Esophagus squamous epithelium (tissue), 5 donors: ENCODE results near the gene HMGN4. TPM values are rescaled to one million over a fixed set of nuclear protein-coding genes. Genes with fewer than 3 reads are reported as not detected.
"Not testable (repeated sequence)": the region's sequence is repeated elsewhere in the genome, so short reads cannot be mapped to it uniquely, and the experiment has no call there.

Experiments used
- DNase-seq: peaks from one replicate; lab custom pipeline; 2025; lab: John Stamatoyannopoulos, UW
- H3K27ac ChIP-seq, 4 donors: fragments of 200-600 bp; sonication (generic); one replicate each; pipeline ENCODE4 v1.5.1; 2016 to 2019; ENCODE audit warnings: mild to moderate bottlenecking in 1 of 4
- H3K27me3 ChIP-seq, 4 donors: fragments of 200-600 bp; sonication (generic); 1 replicate in 3 of 4; 2 replicates in 1 of 4; pipeline versions ENCODE4 v1.5.1 to v1.6.0; 2017 to 2021; ENCODE audit warnings: antibody characterized with exemption in 1 of 4
- H3K36me3 ChIP-seq, 3 donors: fragments of 200-600 bp; sonication (generic); one replicate each; pipeline ENCODE4 v1.5.1; 2016 to 2019
- H3K4me1 ChIP-seq, 3 donors: fragments of 200-600 bp; sonication (generic); one replicate each; pipeline ENCODE4 v1.5.1; 2017 to 2019
- H3K4me3 ChIP-seq, 4 donors: fragments of 200-600 bp; sonication (generic); 1 replicate in 3 of 4; 2 replicates in 1 of 4; pipeline ENCODE4 v1.5.1; 2016 to 2019; ENCODE audit warnings: mild to moderate bottlenecking in 2 of 4, moderate library complexity in 1 of 4
- H3K9me3 ChIP-seq, 3 donors: fragments of 200-600 bp; sonication (generic); one replicate each; pipeline ENCODE4 v1.5.1; 2016 to 2019
- POLR2A ChIP-seq, 4 donors: fragments of 450-650 bp; IDR thresholded peaks; one replicate each; pipeline ENCODE4 v1.6.1; 2017; ENCODE audit warnings: antibody characterized with exemption in 4 of 4, mild to moderate bottlenecking in 4 of 4, moderate library complexity in 3 of 4
- WGBS, 2 donors: methylation state at CpG; one replicate each; pipeline ENCODE4 v1.1.5; 2018; 5-methylcytosine and 5-hydroxymethylcytosine counted together
- intact Hi-C: fragments of 100-400 bp; cut with DNase I; formaldehyde crosslinking; loops from one replicate; pipeline ENCODE4 v1.15.0; 2022
- total RNA-seq, 4 donors: library from RNA; depleted of rRNA; stranded (reverse); fragments of >200 nt; gene quantifications; one replicate each; pipeline ENCODE4 v1.1.0, GENCODE V29; 2016
- TF ChIP-seq, protein P1 (sequence below), 6 experiments: fragments of 450-650 bp in 4 of 6; fragments of 200-600 bp in 2 of 6; sonication (generic) in 2 of 6; IDR thresholded peaks; one replicate each; pipeline ENCODE4 v1.5.1; 2016 to 2019; ENCODE audit warnings: antibody characterized with exemption in 6 of 6, mild to moderate bottlenecking in 4 of 6, moderate library complexity in 4 of 6
- donor health status: DM: yes; HTN: yes; CAD: no.

The HMGN4 gene
- total RNA-seq, 4 donors from 2014 or later, result 18.1 to 53.2 (median 36.7) TPM

DNA sequence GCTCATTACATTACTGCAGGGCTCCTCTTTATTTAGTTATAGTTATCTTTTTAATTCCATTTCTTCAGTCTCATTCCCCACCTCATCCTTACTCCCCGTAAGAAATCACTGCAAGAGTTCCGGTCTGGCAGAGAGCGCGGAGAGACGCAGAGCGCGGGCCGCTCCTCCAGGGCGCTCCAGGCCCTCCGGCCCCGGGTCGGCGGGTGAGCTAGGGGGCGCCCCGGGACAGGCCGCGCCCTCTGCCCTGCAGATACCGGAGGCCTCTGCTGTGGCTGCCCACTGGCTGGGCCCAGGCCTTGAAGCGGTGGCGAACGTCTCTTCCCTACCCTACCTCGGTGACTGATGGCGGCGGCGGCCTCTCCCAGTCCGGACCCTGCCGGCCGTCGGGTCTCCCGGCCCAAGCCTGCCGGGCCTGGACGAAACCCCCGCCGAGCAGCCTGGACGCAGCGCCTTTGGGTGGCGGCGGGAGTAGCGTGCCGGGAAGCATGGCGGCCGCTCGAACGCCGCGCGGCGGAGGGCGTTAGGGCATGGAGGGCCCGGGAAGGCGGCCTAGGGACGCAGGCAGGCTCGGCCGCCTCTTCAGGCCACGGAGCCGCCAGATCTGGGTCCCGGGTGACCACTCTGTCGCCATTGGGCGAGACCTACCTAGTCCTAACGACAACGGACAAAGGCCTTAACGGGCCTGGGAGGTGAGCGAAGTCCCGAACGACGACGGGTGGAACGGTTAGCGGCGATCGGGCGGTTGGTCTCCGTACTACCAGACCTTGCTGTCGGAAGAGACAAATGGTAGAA, 16.4 kb upstream of the HMGN4 start:
- Histone ChIP-seq H3K36me3 (no peaks in the 10 kb centered on the region), H3K27me3 (no peaks in the 10 kb centered on the region), H3K4me1 (peaks cover 0 to 37% (median 0%) of the 10 kb centered on the region in 3 donors), H3K9me3 (no peaks in the 10 kb centered on the region), H3K27ac (peak overlapping the region; percentile 95 to 97 (median 96)), H3K4me3 (peak overlapping the region; percentile 59 to 73 (median 64))
- peak; percentile 21 for DNase-seq
- 9 to 25% methylated on average over 21 to 22 of the region's 74 CpGs for WGBS, 2 donors
- TF ChIP-seq POLR2A (IDR thresholded peaks at IDR 0.05), result peak in 2 of 4 donors; percentile 61 to 65
- TF ChIP-seq, protein P1, sequence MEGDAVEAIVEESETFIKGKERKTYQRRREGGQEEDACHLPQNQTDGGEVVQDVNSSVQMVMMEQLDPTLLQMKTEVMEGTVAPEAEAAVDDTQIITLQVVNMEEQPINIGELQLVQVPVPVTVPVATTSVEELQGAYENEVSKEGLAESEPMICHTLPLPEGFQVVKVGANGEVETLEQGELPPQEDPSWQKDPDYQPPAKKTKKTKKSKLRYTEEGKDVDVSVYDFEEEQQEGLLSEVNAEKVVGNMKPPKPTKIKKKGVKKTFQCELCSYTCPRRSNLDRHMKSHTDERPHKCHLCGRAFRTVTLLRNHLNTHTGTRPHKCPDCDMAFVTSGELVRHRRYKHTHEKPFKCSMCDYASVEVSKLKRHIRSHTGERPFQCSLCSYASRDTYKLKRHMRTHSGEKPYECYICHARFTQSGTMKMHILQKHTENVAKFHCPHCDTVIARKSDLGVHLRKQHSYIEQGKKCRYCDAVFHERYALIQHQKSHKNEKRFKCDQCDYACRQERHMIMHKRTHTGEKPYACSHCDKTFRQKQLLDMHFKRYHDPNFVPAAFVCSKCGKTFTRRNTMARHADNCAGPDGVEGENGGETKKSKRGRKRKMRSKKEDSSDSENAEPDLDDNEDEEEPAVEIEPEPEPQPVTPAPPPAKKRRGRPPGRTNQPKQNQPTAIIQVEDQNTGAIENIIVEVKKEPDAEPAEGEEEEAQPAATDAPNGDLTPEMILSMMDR (IDR thresholded peaks at IDR 0.05), result peak in 5 of 6 experiments; percentile 11 to 61 (median 38)
- intact Hi-C loops, result no loop called here

DNA sequence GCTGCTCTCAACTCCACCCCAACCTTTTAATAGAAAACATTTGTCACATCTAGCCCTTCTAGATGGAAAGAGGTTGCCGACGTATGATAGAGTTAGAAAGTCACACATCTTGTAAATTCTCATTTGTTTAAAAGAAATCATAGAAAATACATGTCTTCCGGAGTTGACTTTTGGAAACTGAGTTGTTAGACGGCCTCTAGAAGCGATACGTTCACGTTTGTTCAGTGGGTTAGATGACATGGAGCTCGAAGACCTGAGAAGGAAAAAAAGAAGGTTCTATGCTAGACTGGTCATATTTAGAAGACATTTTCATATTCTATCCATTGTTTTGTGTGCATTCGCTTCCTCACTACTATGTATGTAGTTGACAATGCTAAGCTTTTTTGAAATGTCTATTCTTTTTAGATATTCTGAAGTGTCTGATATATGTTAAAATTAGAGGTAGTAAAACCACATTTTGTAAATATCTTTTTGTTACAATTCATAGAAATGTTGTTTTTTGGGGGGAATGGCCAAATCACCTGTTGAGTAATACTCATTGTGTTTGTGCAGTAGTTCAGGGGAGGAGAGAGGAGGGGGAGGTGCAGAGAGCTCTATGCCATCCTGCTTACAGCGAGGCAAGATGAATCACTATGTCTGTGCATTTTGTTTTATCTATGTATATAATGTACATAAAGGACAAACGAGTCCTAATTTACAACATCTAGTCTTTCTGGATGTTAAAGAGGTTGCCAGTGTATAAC, 15.5 kb upstream of the HMGN4 start:
- Histone ChIP-seq H3K27ac (peak overlapping the region; percentile 95 to 97 (median 96)), H3K4me3 (peak overlapping the region in 3 of 4 donors; percentile 60 to 73 (median 68)), H3K4me1 (peaks cover 0 to 37% (median 0%) of the 10 kb centered on the region in 3 donors)
- WGBS, 2 donors, result 60 to 67% methylated on average over 11 of the region's 11 CpGs
- H3K36me3 ChIP-seq, DNase-seq, H3K9me3 ChIP-seq, intact Hi-C loops, H3K27me3 ChIP-seq: not testable (repeated sequence)

DNA sequence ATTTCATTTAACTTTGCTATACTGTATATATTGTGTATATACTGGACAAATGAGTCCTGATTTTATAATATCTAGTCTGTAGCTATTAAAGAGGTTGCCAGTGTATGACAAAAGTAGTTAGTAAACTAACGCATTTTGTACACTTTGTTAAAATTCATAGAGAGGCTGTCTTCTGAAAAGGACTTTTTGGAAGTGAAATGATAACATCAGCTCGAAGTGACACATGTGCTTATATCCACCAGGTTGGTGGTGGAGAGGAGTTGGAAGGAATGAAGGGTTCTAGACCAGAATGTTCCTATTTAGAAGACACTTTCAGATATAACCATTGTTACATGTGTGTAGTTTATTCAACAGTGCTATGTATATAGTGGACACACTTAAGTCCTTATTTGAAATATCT, 13.9 kb upstream of the HMGN4 start:
- DNase-seq, H3K4me3 ChIP-seq, H3K9me3 ChIP-seq, intact Hi-C loops, H3K36me3 ChIP-seq, H3K27me3 ChIP-seq, H3K27ac ChIP-seq: not testable (repeated sequence)
- peaks cover 0 to 37% (median 0%) of the 10 kb centered on the region in 3 donors for H3K4me1 ChIP-seq
- 94% methylated on average over 2 of the region's 2 CpGs for WGBS, 2 donors

- Histone ChIP-seq H3K4me3 (no peak overlapping the region), H3K36me3 (no peaks in the 10 kb centered on the region), H3K9me3 (no peaks in the 10 kb centered on the region), H3K27me3 (no peaks in the 10 kb centered on the region), H3K4me1 (peaks cover 0 to 37% (median 0%) of the 10 kb centered on the region in 3 donors), H3K27ac (no peak overlapping the region)
- TF ChIP-seq POLR2A (IDR thresholded peaks at IDR 0.05), result no peak
- TF ChIP-seq, protein P1 (IDR thresholded peaks at IDR 0.05), result no peak
- no peak for DNase-seq
- 86% methylated on average over 7 of the region's 7 CpGs for WGBS, 2 donors
- intact Hi-C loops, result no loop called here
Measured at GRCh38 chr6:26524722-26525370, 13.3 kb upstream of the HMGN4 start.

DNA sequence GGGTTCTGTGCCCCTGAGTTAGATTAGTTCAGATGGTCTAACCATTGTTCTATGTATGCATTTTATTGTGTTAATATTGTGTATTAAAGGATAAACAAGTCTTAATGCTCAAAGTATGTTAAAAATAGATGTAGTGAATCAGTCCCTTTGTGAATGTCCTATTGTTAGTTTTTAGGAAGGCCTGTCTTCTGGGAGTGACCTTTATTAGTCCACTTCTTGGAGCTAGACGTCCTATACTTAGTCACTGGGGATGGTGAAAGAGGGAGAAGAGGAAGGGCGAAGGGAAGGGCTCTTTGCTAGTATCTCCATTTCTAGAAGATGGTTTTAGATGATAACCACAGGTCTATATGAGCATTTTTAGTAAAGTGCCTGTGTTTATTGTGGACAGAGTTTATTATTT, 12.3 kb upstream of the HMGN4 start:
- intact Hi-C loops, result no loop called here

GRCh38 chr6:26526928-26527327, 11.2 kb upstream of the HMGN4 start:
- Histone ChIP-seq H3K36me3 (no peaks in the 10 kb centered on the region), H3K4me3 (no peak overlapping the region), H3K27me3 (no peaks in the 10 kb centered on the region), H3K27ac (no peak overlapping the region), H3K9me3 (no peaks in the 10 kb centered on the region), H3K4me1 (peaks cover 0 to 28% (median 0%) of the 10 kb centered on the region in 3 donors)
- WGBS, 2 donors, result 93 to 94% methylated on average over 1 of the region's 1 CpG
- TF ChIP-seq, protein P1 (IDR thresholded peaks at IDR 0.05), result no peak
- no peak for TF ChIP-seq POLR2A (IDR thresholded peaks at IDR 0.05)
- no peak for DNase-seq
- intact Hi-C loops, result no loop called here

More for the DNA sequence above, 12.3 kb upstream of the HMGN4 start:
- no peak for DNase-seq
- H3K36me3 ChIP-seq, result no peaks in the 10 kb centered on the region
- no peaks in the 10 kb centered on the region for H3K27me3 ChIP-seq
- H3K27ac ChIP-seq, result no peak overlapping the region
- whole genome bisulfite sequencing, 2 donors, result 47 to 63% methylated on average over 2 of the region's 2 CpGs
- no peaks in the 10 kb centered on the region for H3K9me3 ChIP-seq
- TF ChIP-seq POLR2A (IDR thresholded peaks at IDR 0.05), result no peak
- H3K4me3 ChIP-seq, result no peak overlapping the region
- peaks cover 0 to 30% (median 0%) of the 10 kb centered on the region in 3 donors for H3K4me1 ChIP-seq
